CD4-positive, alpha-beta T cell treated with Interleukin-10 for 1 hour (primary cell): ENCODE results near the gene USP46.

Source experiments
- DNase-seq: peaks from one replicate; pipeline ENCODE4 v3.0.0-alpha.2; 2020

Gene USP46

GRCh38 chr4:52655506-52655905 lies 3.6 kb downstream of the USP46 start:
- no peak for DNase-seq

- DNase-seq, result no peak
Measured at GRCh38 chr4:52651996-52652672, 7.0 kb downstream of the USP46 start.

DNA sequence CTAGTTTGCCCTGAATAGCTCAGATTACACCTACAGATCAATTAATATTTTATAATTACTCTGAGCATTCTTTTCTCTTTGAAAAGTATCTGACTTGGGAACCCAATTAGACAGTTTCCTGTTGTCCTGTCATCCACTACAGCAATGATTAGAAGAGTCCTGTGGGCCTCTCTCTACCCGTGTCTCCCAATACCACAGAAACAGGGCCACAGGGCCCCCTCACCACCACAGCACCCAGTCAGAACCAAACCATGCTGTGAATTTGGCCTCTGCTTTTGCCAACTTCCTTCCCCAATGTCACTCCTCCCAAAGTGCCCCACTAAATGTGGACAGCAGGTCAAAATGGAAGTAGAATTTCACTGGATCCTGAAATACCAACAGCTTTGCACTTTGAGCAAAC lies 10.3 kb downstream of the USP46 start:
- DNase-seq, result no peak

DNA sequence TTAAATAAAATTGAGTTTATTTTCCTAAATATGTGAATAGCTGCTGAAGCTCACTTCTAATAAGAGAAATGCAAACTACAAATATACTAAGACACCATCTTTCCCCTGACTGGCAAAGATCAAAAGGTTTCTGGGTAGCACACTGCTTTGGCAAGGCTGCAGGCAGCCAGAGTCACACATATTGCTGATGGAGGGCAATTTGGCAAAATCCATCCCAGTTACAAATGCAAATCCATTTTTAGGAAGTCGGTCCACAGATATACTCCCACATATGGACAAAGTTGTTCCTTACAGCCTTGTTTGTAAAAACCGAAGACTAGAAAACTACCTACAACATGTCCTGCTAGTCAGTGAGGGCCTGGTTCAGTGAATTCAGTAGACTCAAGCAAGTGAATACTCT lies 12.4 kb downstream of the USP46 start:
- DNase-seq, result no peak

DNA sequence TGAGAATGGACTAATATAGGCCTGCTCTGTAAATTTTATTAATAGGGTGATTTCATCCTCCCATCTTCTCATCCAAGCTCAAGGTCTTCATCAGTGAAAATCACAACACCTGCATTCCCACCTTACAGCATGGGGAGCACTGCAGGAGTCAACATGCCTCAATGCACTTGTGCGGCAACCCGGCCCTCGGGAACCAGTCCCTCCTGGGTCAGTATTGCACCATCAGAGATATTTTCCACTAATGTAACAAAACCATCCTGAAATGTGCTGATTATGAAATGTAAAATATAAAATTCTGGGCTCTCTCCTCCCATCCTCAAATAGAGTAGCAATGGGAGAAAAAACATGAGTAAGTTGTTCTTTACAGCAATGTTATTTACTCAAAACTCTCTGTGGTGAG lies 13.0 kb downstream of the USP46 start:
- DNase-seq, result no peak

DNA sequence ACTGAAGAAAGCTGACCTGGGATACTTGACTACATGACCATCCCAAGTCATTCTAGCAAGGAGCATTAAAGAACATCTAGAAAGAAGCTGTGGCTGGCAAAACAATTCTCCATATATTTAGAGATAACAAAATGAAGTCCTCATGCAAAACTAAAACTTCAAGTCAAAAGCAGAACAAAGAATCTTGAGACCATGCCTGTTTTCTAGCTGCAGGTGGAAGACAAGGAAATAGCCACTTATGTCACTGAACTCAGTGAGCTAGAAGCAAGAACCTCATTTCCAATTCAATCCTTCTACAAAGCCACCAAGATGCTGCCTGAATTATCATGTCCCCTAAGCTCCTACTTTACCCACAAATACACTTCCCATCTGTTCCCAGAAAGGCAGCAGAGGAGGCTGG lies 13.8 kb downstream of the USP46 start:
- no peak for DNase-seq

- no peak for DNase-seq
Measured at GRCh38 chr4:52643785-52644244, 15.3 kb downstream of the USP46 start.

- DNase-seq, result no peak
Measured at GRCh38 chr4:52643190-52643589, 15.9 kb downstream of the USP46 start.

DNA sequence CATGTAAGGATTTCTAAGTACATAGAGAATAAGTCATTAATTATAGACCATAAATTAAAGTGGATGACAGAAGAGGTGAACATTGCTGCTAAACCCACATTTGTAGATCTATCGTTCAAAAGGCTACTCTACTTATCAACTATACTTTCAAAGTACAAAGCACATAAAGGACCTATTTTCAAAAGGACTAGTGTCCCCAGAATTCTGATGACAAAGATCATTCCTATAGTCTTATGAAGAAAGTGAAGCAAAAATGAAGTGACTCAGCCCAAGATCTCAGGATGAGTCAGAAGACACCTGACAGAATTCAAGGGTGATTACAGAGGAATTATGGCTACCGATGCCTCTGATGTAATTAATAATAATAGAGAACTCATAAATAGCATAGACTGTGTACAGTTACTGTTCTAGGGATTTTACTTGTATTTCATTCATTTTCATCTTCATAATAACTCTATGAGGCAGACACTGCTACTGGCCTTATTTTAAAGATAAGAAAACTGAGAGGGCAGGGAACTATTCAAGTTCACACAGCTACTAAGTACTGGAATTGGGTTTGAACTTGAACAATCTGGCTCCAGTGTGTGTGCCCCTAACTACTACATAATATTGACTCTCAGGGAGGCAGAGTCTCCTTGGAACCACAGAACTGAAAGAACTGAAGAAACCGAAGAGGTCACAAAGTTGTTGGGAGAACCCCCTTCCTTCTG lies 17.1 kb downstream of the USP46 start:
- no peak for DNase-seq

DNA sequence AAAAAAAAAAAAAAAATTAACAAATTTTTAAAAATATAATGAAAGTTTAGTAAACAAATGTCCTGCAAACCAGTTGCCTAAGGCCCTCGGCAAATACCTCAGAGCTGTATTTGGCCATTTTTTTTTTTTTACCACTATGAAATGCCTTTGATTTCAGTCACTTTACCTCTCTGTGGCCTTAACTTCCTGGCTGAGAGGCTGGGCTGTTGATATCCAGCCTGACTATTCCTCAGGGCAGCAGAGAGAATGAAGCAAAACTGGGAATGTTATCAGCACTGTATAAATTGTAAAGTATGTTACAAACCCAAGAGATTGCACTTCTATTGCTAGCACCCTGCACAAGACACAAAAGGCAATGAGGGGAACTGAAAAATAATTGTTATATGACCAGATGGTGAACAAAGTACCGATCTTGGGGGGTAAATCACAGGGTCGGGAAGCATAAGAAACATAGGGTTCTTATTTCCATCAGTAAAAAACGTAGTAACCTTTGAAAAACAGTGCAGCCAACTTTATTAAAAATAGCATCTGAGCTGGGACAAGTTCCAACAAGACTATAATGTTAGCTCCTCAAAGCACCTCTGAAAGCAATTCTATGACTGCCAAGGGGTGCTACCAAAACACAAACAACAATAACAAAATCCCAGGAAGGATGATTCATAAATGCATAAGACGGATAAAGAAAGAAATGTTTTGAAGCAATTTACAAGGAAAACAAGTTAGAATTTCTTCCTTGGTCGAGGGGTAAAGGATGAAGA lies 18.1 kb downstream of the USP46 start:
- no peak for DNase-seq

GRCh38 chr4:52638717-52639116 lies 20.4 kb downstream of the USP46 start:
- no peak for DNase-seq

GRCh38 chr4:52637116-52637515 lies 22.0 kb downstream of the USP46 start:
- DNase-seq, result no peak

DNA sequence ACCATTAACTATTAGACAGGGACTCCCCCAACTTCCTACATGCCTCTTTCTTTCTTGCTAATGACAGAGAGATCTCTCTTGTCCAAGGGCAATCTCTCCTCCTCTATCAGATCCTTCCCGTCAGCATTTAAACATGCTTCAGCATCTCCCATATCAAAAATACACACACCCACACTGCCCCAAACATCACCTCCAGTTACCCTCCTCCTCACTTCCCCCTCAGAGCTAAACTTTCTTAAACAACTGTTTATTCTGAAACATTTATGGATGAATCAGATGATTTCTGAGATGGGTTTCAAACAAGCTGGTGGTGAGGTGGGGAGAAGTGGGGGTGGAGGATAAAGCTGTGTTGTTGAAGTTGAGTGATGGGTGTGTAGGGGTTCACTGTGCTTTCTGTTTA lies 23.5 kb downstream of the USP46 start:
- no peak for DNase-seq

- DNase-seq, result no peak
Measured at GRCh38 chr4:52635130-52635529, 24.0 kb downstream of the USP46 start.

- DNase-seq, result no peak
Measured at GRCh38 chr4:52633846-52634245, 25.3 kb downstream of the USP46 start.

- no peak for DNase-seq
Measured at GRCh38 chr4:52628974-52629373, 30.1 kb downstream of the USP46 start.

DNA sequence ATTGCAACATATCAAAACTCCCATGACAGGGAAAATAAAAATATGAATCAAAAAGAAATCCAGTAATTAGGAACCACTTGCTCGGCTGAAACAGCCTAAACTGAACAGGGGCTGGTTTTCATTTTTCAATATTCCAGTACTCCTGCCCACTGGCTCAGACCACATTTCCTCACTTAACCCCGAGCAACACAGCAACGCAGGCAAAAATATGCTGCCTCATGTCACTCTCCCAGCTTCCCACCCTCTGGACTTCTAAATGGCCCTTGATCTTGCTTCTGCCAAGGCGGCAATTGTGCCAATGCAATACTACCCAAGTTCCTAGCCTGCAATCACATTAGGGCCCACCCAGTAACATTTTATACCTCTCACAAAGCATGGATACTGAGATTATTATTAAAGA lies 30.6 kb downstream of the USP46 start:
- DNase-seq, result no peak

GRCh38 chr4:52627876-52628275 lies 31.2 kb downstream of the USP46 start:
- DNase-seq, result no peak

- DNase-seq, result no peak
Measured at GRCh38 chr4:52625216-52625615, 33.9 kb downstream of the USP46 start.

DNA sequence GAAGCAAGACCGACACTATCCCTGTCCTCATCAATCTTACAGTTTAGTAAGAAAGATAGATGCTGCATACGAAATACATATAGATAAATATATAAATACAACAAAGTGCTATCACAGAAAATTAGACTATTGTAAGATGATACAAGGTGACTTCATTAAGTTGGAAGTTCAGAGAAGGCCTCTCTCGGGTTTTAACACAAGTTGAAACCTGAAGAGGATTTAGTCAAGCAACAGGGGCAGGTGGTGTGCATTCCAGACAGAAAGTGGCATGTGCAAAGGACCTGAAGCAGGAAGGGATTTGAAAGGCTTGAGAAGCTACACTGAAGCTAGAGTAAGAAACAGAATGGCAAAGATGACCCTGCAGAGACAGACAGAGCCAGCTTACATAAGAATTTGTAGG lies 36.5 kb downstream of the USP46 start:
- no peak for DNase-seq

GRCh38 chr4:52621567-52621966 lies 37.5 kb downstream of the USP46 start:
- no peak for DNase-seq

DNA sequence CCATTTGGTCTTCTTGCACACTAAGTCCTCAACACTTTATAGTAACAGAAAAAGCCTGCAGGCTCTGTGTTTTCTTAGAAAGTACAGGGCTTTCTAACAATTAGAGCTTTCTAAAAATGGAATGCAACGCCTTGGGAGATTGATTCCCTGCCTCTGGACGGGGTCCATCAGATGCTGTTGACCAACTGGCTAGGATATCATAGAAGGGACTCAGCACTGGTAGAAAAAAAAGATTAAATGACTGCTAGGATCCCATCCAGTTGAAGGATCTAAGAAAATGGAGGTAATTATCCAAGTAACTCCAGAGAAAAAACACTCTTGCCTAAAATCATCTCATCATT lies 39.5 kb downstream of the USP46 start:
- DNase-seq, result no peak

- DNase-seq, result no peak
Measured at GRCh38 chr4:52618795-52619590, 40.1 kb downstream of the USP46 start.
